Cardiac ventricle fibroblast (primary cell): Measurements from ENCODE around the gene EYA2. TPM values are rescaled to one million over a fixed set of nuclear protein-coding genes. Genes with fewer than 3 reads are reported as not detected.

Experiments
- total RNA-seq: library from RNA; depleted of rRNA; stranded (reverse); fragments of >200 nt; gene quantifications from 2 replicates; pipeline ENCODE4 v1.2.3, GENCODE V29; 2015

EYA2 gene
- 0.49 and 1.6 TPM in 2 replicates for total RNA-seq

GRCh38 chr20:46894579-46894958 lies at the start of gene EYA2:
EYA2 (plus strand) TSS chr20:46894843; CDS start chr20:46990011, 95,168 bp downstream.

Other genes with a start within 250 kb of the EYA2 start
- gene SLC13A3, start 243.4 kb upstream of the EYA2 start, total RNA-seq = 2.5 and 3.4 TPM in 2 replicates
- gene TP53RK, start 205.4 kb upstream of the EYA2 start, total RNA-seq = 16.7 and 17.7 TPM in 2 replicates
- gene SLC2A10, start 185.2 kb upstream of the EYA2 start, total RNA-seq = 38.2 and 42.0 TPM in 2 replicates